Measurements from ENCODE around the gene TSPYL6. TPM values are rescaled to one million over a fixed set of nuclear protein-coding genes. Genes with fewer than 3 reads are reported as not detected.

TSPYL6 gene
- total and polyA plus RNA-seq, 4 donors, result 0.14 to 0.50 (median 0.23) TPM

DNA sequence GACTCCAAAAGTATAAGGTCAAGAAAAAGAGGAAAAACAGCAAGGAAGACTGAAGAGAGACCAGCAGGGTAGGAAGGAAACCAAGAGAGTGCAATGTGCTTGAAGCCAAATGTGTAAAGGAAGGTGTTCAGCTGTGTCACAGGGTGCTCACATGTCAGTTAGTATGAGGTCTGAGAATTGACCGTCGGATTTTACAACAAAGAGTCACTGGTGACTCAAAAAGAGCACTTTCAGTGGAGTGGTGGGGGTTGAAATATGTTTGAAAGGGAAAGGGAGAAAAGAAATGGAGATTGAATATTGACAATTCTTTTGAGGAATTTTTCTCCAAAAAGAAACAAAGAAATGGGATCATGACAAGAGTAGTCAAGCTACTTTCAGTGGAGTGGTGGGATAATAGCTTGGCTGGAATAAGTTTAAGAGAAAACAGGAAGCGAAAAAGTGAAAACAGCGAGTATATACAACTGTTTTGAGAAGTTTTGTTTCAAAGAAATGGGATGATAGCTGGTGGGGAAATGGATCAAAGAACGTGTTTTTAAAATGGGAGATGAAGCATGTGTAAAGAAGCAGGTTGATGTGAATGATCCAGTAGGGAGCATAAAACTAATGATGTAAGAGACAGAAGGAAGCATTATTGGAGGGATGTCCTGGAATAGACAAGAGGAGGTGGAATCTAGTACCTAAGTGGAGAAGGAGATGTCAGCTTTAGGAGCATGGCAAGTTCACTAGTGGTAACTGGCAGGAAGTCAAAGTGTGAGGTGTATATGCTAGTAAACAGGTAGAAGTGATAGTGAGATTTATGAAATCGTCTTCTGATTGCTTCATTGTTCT, 3.6 kb upstream of the TSPYL6 start:
- 92% methylated on average over 6 of the region's 6 CpGs for WGBS (ENCODE audit: insufficient coverage)
- Histone ChIP-seq H3K4me1 (ENCODE audit: control insufficient read depth, insufficient read depth, low read length) (no peaks in the 10 kb centered on the region), H3K27ac (ENCODE audit: low read depth, low read length) (no peak overlapping the region), H3K27me3 (ENCODE audit: control insufficient read depth, insufficient read depth, low read length) (no peaks in the 10 kb centered on the region), H3K36me3 (ENCODE audit: control insufficient read depth, insufficient read depth, low read length) (peaks cover 5% of the 10 kb centered on the region), H3K4me3 (ENCODE audit: low read depth, low read length) (no peak overlapping the region), H3K9me3 (ENCODE audit: control insufficient read depth, insufficient read depth, low read length) (no peaks in the 10 kb centered on the region)
- no peak for DNase-seq (ENCODE audit: low read depth in 4 of 6, low spot score in 6 of 6)

DNA sequence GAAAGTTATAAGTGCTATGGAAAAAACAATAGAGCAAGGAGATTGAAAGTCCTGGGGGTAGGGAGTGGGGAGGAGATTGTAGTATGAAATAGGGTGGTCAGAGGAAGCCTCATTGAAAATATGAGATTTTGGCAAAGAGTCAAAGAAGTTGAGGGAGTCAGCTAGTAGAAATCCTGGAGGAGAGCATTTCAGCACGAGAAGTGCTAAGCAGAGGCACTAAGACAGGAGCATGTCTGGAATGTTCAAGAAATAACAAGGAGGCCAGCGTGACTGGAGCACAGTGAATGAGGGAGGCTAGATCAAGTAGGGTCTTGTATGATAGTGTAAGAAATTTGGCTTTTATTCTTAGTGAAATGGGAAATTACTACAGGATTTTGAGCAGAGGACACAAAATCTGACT, 2.1 kb upstream of the TSPYL6 start:
- H3K27me3 ChIP-seq (ENCODE audit: control insufficient read depth, insufficient read depth, low read length), result no peaks in the 10 kb centered on the region
- 79% methylated on average over 2 of the region's 2 CpGs for WGBS (ENCODE audit: insufficient coverage)
- H3K27ac ChIP-seq (ENCODE audit: low read depth, low read length), result no peak overlapping the region
- no peaks in the 10 kb centered on the region for H3K9me3 ChIP-seq (ENCODE audit: control insufficient read depth, insufficient read depth, low read length)
- no peaks in the 10 kb centered on the region for H3K4me1 ChIP-seq (ENCODE audit: control insufficient read depth, insufficient read depth, low read length)
- peaks cover 5% of the 10 kb centered on the region for H3K36me3 ChIP-seq (ENCODE audit: control insufficient read depth, insufficient read depth, low read length)
- H3K4me3 ChIP-seq (ENCODE audit: low read depth, low read length), result no peak overlapping the region
- DNase-seq (ENCODE audit: low read depth in 4 of 6, low spot score in 6 of 6), result no peak

DNA sequence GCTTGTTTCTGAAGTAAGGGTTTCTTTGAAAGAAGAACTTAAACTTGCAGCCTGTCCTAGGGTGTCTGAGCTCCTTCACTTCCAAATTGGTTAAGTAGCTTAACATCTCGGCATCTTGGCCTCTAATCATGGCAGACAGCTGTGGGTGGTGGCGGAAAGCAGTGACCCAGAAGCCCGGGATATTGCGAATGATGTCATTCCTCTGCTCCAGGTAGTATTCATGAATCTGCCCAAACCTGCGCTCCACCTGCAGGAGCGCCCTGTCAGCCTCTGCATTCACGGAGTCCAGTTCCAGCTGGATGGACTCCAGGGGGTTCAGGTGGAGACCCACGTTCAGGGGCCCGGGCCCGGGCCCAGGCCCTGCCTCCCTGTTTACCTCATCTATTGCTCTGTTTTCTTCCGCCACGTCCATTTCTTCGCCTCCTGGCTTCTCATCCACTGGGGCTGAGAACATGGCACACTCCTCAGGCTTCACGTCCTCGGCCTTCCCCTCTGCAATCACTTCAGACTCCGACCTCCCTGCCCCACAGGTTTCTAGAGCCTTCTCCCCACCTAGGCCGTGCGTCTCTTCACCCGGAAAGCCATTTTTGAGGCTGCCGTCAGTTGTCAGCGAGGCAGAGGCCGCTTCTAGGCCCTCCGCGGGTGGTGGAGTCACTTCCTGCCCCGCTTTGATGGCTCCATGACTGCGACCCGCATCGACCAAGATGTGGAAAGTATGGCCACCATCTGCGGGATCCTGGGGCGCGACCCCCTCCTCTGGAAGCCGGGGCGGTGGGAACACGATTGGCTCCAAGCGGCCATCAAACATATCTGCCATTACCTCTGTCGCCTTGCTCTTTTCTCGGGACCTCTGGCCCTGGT, 569 bp downstream of the TSPYL6 start:
- Histone ChIP-seq H3K9me3 (ENCODE audit: control insufficient read depth, insufficient read depth, low read length) (no peaks in the 10 kb centered on the region), H3K27ac (ENCODE audit: low read depth, low read length) (no peak overlapping the region), H3K4me1 (ENCODE audit: control insufficient read depth, insufficient read depth, low read length) (no peaks in the 10 kb centered on the region), H3K4me3 (ENCODE audit: low read depth, low read length) (no peak overlapping the region), H3K36me3 (ENCODE audit: control insufficient read depth, insufficient read depth, low read length) (peaks cover 5% of the 10 kb centered on the region), H3K27me3 (ENCODE audit: control insufficient read depth, insufficient read depth, low read length) (no peaks in the 10 kb centered on the region)
- 93% methylated on average over 37 of the region's 37 CpGs for WGBS (ENCODE audit: insufficient coverage)
- DNase-seq (ENCODE audit: low read depth in 4 of 6, low spot score in 6 of 6), result no peak

DNA sequence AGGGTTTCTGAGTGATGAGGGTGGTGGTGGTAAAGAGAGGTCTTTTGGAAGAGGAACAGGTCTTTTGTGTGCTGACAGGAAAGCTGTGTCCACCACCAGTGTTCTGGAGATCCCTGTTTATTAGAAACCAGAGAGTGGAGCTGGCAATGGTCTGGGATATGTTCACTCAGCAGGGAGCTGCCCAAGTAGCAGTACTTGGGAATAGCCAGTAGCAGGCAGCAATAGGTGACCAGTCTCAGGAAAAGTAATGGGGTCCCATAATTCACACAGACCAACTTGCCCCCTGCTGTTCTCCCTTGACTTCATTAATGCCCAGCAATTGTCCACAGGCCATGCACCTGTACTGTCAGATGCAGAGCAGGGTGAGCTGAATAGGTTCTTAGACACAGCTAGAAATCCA, 1.8 kb downstream of the TSPYL6 start:
- Histone ChIP-seq H3K27ac (ENCODE audit: low read depth, low read length) (no peak overlapping the region), H3K36me3 (ENCODE audit: control insufficient read depth, insufficient read depth, low read length) (peaks cover 5% of the 10 kb centered on the region), H3K4me3 (ENCODE audit: low read depth, low read length) (no peak overlapping the region), H3K9me3 (ENCODE audit: control insufficient read depth, insufficient read depth, low read length) (no peaks in the 10 kb centered on the region), H3K27me3 (ENCODE audit: control insufficient read depth, insufficient read depth, low read length) (no peaks in the 10 kb centered on the region), H3K4me1 (ENCODE audit: control insufficient read depth, insufficient read depth, low read length) (no peaks in the 10 kb centered on the region)
- DNase-seq (ENCODE audit: low read depth in 4 of 6, low spot score in 6 of 6), result no peak

DNA sequence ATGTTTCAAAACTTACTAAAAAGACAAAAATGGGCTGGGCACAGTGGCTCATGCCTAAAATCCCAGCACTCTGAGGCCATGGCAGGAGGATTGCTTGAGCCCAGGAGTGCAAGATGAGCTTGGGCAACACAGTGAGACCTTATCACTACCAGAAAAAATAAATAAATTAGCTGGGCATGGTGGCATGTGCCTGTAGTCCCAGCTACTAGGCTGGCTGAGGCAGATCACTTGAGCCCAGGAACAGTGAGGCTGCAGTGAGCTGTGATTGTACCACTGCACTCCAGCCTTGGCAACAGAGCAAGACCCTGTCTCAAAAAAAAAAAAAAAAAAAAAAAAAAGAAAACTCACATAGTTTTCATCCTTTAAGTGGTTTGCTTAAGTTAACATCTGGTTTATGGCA, 6.4 kb downstream of the TSPYL6 start:
- no peaks in the 10 kb centered on the region for H3K4me1 ChIP-seq (ENCODE audit: control insufficient read depth, insufficient read depth, low read length)
- H3K27ac ChIP-seq (ENCODE audit: low read depth, low read length), result no peak overlapping the region
- no peaks in the 10 kb centered on the region for H3K27me3 ChIP-seq (ENCODE audit: control insufficient read depth, insufficient read depth, low read length)
- H3K4me3 ChIP-seq (ENCODE audit: low read depth, low read length), result no peak overlapping the region
- DNase-seq (ENCODE audit: low read depth in 4 of 6, low spot score in 6 of 6), result no peak
- no peaks in the 10 kb centered on the region for H3K36me3 ChIP-seq (ENCODE audit: control insufficient read depth, insufficient read depth, low read length)
- no peaks in the 10 kb centered on the region for H3K9me3 ChIP-seq (ENCODE audit: control insufficient read depth, insufficient read depth, low read length)

DNA sequence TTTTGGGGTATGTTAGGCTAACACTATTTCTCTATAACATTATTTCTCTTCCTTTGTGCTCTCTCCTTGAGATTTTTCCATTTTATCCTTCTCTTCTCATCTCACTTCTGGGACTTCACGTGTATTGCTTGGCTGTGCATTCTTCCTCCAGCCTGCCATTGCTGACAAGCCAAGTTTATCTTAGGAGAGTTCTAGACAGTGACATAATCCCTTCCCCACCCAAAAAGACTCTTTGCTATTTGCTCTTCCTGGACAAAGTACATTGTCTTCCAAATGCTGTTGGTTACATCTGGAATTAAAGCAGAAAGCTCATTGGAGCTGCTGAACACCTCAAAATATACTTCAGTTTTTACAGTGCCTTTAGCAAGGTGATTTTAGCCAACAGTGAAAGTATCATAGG, 8.9 kb downstream of the TSPYL6 start:
- H3K27ac ChIP-seq (ENCODE audit: low read depth, low read length), result no peak overlapping the region

DNA sequence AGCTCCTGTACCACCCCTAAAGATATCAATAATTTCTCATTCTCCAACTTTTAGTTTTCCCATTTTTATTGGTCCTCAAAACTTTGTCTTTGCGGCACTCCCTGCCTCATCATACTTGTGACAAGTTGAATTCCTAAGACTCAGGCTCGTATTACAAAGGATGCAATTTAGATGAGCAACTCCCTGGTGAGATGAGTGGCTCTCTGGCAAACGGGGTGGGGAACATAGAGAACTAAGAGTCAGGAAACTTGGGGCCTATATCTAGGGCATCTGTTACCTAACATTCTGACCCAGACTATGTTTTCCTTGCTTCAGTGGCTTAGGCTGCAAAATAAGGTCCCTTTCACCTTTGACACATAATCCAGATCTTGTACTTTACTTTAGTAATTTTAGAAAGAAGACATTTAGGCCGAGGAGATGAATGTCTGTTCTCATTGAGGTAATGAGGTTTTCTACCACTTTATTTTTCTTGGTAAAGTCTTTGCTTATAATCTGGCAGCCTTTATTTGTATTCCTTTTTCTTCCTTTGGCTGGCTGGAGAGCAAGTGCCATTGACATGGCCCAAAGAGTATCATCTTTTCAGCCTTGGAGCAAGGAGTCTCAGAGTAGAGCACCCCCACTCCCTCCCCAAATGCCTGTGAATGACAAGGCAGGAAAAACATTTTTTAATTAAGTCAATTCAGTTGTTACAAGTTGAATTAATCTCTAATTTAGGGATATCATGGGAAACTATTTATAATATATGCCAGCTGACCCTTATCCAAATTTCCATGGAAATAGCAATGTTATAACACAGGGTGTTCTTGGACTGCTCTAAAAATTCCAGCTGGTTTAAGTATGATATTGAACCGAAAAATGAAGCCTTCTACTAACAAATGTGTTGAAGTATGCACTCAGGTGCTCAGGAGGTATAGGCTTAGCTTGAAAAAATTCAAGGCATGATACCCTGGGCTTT, 15.2 kb downstream of the TSPYL6 start:
- WGBS (ENCODE audit: insufficient coverage), result 17% methylated on average over 2 of the region's 5 CpGs
- peak in 1 of 6 donors; percentile 28 for DNase-seq (ENCODE audit: low read depth in 4 of 6, low spot score in 6 of 6)
- Histone ChIP-seq H3K36me3 (ENCODE audit: control insufficient read depth, insufficient read depth, low read length) (no peaks in the 10 kb centered on the region), H3K4me1 (ENCODE audit: control insufficient read depth, insufficient read depth, low read length) (no peaks in the 10 kb centered on the region), H3K4me3 (ENCODE audit: low read depth, low read length) (no peak overlapping the region), H3K27me3 (ENCODE audit: control insufficient read depth, insufficient read depth, low read length) (no peaks in the 10 kb centered on the region), H3K27ac (ENCODE audit: low read depth, low read length) (peak overlapping the region; percentile 3), H3K9me3 (ENCODE audit: control insufficient read depth, insufficient read depth, low read length) (no peaks in the 10 kb centered on the region)

More for the DNA sequence above, 8.9 kb downstream of the TSPYL6 start:
- H3K36me3 ChIP-seq (ENCODE audit: control insufficient read depth, insufficient read depth, low read length), result no peaks in the 10 kb centered on the region
- H3K4me1 ChIP-seq (ENCODE audit: control insufficient read depth, insufficient read depth, low read length), result no peaks in the 10 kb centered on the region
- H3K4me3 ChIP-seq (ENCODE audit: low read depth, low read length), result no peak overlapping the region
- 75% methylated on average over 1 of the region's 1 CpG for WGBS (ENCODE audit: insufficient coverage)
- H3K9me3 ChIP-seq (ENCODE audit: control insufficient read depth, insufficient read depth, low read length), result no peaks in the 10 kb centered on the region
- DNase-seq (ENCODE audit: low read depth in 4 of 6, low spot score in 6 of 6), result peak in 1 of 6 donors; percentile 27
- no peaks in the 10 kb centered on the region for H3K27me3 ChIP-seq (ENCODE audit: control insufficient read depth, insufficient read depth, low read length)

DNA sequence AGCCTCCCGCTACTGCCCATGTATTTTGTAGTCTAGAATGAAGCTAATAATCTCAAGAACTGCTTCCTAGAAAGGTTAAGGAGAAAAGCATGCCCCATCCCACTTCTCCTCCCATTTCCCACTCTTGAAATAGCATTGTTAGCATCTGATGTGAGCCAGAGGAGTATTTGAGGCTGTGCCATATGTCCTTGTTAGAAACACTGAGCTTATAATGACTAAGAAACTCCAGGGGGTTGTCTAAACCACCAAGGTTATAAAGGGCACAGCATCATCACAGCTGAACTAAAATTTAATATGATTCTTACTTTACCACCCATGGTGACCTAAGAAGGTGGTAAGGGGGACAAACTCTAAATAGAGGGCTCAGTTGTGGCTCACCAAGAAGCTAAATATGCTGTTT, 16.6 kb downstream of the TSPYL6 start:
- H3K9me3 ChIP-seq (ENCODE audit: control insufficient read depth, insufficient read depth, low read length), result no peaks in the 10 kb centered on the region
- no peak overlapping the region for H3K4me3 ChIP-seq (ENCODE audit: low read depth, low read length)
- no peaks in the 10 kb centered on the region for H3K4me1 ChIP-seq (ENCODE audit: control insufficient read depth, insufficient read depth, low read length)
- peak in 3 of 6 donors; percentile 4 to 52 (median 14) for DNase-seq (ENCODE audit: low read depth in 4 of 6, low spot score in 6 of 6)
- H3K27me3 ChIP-seq (ENCODE audit: control insufficient read depth, insufficient read depth, low read length), result no peaks in the 10 kb centered on the region
- no peak overlapping the region for H3K27ac ChIP-seq (ENCODE audit: low read depth, low read length)
- no CpG with 5 or more reads among the region's 1 CpG for WGBS (ENCODE audit: insufficient coverage)
- H3K36me3 ChIP-seq (ENCODE audit: control insufficient read depth, insufficient read depth, low read length), result no peaks in the 10 kb centered on the region

DNA sequence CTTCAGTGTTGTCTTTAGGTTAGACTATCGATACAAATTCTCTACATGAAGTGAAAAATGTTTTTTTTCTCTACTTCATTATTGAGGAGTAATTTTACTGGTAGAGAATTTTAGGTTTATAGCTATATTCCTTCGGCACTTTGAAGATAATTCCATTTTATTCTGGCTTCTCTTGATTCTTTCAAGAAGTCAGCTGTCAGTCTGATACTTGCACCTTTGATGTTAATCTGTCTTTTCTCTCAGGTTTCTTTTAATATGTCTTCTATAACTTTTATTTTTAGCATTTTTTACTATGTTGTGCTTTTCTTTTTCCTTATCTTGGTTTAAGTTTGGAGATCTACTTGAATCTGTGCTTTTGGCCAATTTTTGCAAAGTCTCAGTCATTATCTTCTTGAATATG, 18.6 kb downstream of the TSPYL6 start:
- Histone ChIP-seq H3K9me3 (ENCODE audit: control insufficient read depth, insufficient read depth, low read length) (no peaks in the 10 kb centered on the region), H3K27ac (ENCODE audit: low read depth, low read length) (no peak overlapping the region), H3K4me3 (ENCODE audit: low read depth, low read length) (no peak overlapping the region), H3K27me3 (ENCODE audit: control insufficient read depth, insufficient read depth, low read length) (no peaks in the 10 kb centered on the region), H3K4me1 (ENCODE audit: control insufficient read depth, insufficient read depth, low read length) (no peaks in the 10 kb centered on the region), H3K36me3 (ENCODE audit: control insufficient read depth, insufficient read depth, low read length) (no peaks in the 10 kb centered on the region)
- no peak for DNase-seq (ENCODE audit: low read depth in 4 of 6, low spot score in 6 of 6)
- no CpG with 5 or more reads among the region's 2 CpGs for WGBS (ENCODE audit: insufficient coverage)

All from spinal cord (tissue), 10 donors.